ENCODE measurements around the gene STIM1.
"Not testable (repeated sequence)": the region's sequence is repeated elsewhere in the genome, so short reads cannot be mapped to it uniquely, and the experiment has no call there.

The STIM1 gene

GRCh38 chr11:3890014-3890413, 34.5 kb downstream of the STIM1 start:
- DNase-seq = no peak

GRCh38 chr11:3890806-3891205, 35.3 kb downstream of the STIM1 start:
- DNase-seq = no peak

- DNase-seq = no peak
Observed at GRCh38 chr11:3891751-3892150, 36.3 kb downstream of the STIM1 start.

DNA sequence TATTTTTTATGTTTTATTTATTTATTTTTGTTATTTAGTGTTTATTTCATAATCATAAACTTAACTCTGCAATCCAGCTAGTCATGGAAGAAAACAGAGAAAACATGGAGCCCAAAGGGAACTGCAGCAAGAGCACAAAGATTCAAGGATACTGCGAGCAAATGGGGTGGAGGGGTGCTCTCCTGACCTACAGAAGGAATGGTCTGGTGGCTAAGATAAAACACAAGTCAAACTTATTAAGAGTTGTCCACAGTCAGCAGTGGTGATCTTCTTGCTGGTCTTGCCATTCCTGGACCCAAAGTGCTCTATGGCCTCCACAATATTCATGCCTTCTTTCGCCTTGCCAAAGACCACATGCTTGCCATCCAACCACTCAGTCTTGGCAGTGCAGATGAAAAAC, 36.7 kb downstream of the STIM1 start:
- no peak for DNase-seq

DNA sequence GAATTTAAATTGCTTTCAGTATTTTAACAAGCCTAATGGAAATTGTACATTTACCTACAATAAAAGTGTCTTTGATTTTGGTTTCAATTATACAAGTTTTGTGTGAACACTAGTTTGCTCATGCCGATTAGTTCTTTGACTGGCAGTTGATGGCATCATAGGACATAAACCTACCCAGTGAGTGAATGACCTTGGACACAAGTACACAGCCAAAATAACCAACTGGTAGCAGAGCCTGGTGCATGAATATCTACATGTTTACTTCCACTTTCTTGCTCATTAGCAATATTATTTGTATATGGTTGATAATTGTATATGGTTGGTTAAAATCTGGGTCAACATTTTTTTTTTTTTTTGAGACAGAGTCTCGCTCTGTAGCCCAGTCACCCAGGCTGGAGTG, 37.8 kb downstream of the STIM1 start:
- DNase-seq = no peak

DNA sequence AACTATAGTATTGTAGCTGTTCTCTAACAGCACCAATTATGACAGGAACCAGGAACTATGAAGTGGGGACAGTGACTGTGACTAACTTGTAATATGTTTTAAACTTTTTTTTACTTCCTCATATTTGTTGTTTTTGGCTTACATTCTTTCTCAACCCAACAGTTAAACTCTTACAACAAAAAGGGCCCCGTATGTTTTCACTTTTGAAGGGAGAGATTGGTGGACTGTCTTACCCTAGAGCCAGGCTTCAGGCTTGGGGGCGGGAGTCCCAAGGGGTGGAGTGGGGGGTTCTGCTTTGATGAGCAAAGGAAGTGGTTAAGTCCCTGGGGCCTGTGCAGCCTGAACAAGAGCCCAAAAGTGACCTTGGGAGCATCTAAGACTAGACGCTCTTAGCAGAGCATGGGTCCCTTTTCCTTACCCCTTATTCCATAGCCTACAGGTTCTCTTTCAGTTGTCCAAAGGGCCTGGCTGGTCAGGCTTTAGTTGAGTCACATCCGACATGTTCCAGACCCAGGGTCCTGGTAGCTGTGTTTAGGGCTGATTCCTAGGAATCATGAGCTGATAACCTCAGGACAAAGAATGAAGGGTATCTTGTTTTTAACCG, 38.8 kb downstream of the STIM1 start:
- DNase-seq = no peak

GRCh38 chr11:3896644-3897043, 41.2 kb downstream of the STIM1 start:
- DNase-seq = no peak

DNA sequence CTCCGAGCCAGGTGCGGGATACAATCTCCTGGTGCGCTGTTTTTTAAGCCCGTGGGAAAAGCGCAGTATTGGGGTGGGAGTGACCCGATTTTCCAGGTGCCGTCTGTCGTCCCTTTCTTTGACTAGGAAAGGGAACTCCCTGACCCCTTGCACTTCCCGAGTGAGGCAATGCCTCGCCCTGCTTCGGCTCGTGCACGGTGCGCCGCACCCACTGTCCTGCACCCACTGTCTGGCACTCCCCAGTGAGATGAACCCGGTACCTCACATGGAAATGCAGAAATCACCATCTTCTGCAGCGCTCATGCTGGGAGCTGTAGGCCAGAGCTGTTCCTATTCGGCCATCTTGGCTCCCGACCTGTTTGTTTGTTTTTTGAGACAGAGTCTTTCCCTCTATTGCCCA, 44.8 kb downstream of the STIM1 start:
- not testable (repeated sequence) for DNase-seq

- DNase-seq = no peak
Observed at GRCh38 chr11:3901249-3902025, 46.0 kb downstream of the STIM1 start.

GRCh38 chr11:3902441-3902840, 47.0 kb downstream of the STIM1 start:
- DNase-seq = no peak

DNA sequence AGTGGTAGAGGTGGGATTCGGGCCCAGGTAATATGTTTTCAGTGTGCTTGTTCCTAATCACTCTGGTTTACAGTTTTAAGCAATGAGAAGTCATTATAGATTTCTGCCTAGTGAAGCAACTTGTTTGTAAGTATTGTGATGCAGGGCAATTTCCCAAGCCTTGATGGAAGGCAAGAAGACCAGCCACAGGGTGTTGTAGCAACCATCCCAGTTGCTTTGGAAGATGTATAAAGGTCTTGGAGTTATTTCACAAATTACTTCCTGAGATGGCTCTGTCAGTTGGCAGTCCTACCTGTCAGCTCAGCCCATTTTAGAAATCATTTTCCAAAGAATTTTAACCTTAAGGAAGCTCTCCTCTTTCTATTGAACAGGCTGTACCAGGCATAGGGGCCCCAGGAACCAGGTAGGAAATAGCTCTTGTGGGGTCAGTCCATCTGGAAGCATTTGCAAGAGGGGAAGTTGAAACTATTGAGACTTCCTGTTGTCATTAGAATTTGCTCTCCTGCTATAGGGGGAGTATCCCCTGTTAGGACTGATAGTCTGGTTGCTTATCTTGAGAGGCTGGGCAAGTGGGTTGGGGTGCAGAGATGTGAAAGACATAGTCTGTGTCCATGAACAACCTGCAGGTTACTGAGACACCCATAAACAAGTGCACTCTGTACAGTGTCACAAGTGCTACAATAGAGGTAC, 47.9 kb downstream of the STIM1 start:
- DNase-seq = no peak

GRCh38 chr11:3904228-3904627, 48.8 kb downstream of the STIM1 start:
- no peak for DNase-seq

- DNase-seq = peak; percentile 61
Observed at GRCh38 chr11:3905080-3905953, 49.9 kb downstream of the STIM1 start.

DNA sequence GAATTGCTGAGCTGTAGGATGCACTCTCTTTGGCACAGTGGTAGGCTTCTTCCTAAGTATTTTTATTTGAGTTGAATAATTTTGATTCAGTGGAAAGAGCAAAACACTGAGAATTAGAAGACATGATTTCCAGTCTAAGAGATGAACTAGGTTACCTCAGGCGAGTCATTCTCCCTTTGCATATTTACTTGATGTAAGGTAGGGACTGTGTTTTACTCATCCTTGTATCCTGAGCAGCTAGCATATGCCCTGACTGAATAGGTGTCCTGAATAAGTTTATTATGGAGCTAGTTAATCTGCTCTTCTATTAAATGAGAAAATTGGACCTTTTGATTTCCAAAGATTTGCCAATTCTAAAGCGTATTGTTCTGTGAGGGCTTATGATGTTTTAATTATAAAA, 50.7 kb downstream of the STIM1 start:
- no peak for DNase-seq

DNA sequence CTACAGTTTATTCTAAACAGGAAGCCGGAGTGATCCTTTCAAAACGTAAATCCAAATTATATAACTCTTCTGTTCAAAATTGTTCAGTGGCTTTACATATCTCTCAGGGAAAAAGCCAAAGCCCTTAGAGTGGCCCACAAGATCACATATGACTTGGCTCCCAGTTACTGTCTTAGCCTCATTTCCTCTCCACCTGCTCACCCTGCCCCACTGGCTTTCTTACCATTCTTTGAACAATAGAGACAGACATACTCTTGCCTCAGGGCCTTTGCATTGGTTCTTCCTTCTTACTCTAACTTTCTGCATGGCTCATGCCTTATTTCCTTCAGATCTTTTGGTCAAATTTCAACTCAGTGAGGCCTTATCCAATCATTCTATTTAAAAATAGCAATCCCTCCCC, 52.1 kb downstream of the STIM1 start:
- no peak for DNase-seq

GRCh38 chr11:3909901-3910300, 54.4 kb downstream of the STIM1 start:
- no peak for DNase-seq

GRCh38 chr11:3911908-3912505, 56.5 kb downstream of the STIM1 start:
- no peak for DNase-seq

DNA sequence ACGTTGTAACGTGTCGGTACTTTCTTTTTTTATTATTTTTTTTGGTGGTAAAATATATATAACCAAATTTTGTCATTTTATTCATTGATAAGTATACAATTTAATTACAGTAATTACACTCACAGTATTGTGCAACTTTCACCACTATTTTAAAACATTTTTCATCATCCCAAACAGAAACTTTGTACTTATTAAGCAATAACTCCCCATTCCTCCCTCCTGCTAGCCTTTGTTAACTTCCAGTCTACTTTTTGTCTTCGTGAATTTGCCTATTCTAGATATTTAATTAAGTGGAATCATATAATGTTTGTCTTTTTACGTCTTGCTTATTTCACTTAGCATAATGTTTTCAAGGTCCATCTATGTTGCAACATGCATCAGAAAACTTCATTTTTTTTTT, 58.5 kb downstream of the STIM1 start:
- no peak for DNase-seq

GRCh38 chr11:3914805-3915204, 59.3 kb downstream of the STIM1 start:
- DNase-seq = peak; percentile 64

GRCh38 chr11:3916962-3917361, 61.5 kb downstream of the STIM1 start:
- DNase-seq = no peak

- peak; percentile 70 for DNase-seq
Observed at GRCh38 chr11:3920148-3920852, 64.8 kb downstream of the STIM1 start.

DNA sequence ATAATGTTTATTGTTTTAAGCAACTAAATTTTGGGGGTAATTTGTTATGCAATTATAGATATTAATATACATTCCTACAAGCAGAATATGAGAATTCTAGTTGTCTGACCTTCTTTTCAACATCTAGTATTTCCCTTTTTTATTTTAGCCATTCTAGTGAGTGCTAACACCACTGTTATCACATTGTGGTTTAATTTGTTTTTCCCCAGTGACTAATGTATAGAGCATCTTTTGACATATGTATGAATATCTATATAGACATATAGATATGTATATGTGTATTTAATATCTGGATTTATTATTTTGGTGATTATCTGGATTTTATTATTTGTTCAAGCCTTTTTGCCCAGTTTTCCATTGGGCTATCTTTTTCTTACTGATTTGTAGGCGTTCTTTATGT, 66.6 kb downstream of the STIM1 start:
- no peak for DNase-seq
